Aorta (tissue), 5 donors: ENCODE measurements around the gene RING1. TPM values are rescaled to one million over a fixed set of nuclear protein-coding genes. Genes with fewer than 3 reads are reported as not detected.

ENCODE experiments used
- ATAC-seq: fragments of 200-7000 bp; cut with Tn5 transposase; one replicate; pipeline ENCODE4 v1.9.1; 2022; ENCODE audit warnings: moderate library complexity; ENCODE audit not compliant: low FRiP score
- DNase-seq, 2 donors: peaks; one replicate each; pipeline ENCODE4 v3.0.0-alpha.2; 2020
- H3K27ac ChIP-seq, 2 donors: one replicate each; pipeline ENCODE4 v1.5.1; 2013; ENCODE audit warnings: low read length in 2 of 2, mild to moderate bottlenecking in 2 of 2, moderate library complexity in 2 of 2, control low read depth in 1 of 2, inconsistent platforms in 1 of 2, low read depth in 1 of 2
- H3K27me3 ChIP-seq, 2 donors: one replicate each; pipeline ENCODE4 v1.6.1; 2013; ENCODE audit warnings: control low read depth in 1 of 2, low read length in 1 of 2, mild to moderate bottlenecking in 1 of 2, moderate library complexity in 1 of 2; ENCODE audit not compliant: insufficient read depth in 2 of 2, control insufficient read depth in 1 of 2
- H3K36me3 ChIP-seq, 2 donors: one replicate each; pipeline ENCODE4 v1.6.1; 2013; ENCODE audit warnings: control low read depth in 1 of 2, low read length in 1 of 2, mild to moderate bottlenecking in 1 of 2; ENCODE audit not compliant: insufficient read depth in 2 of 2, control insufficient read depth in 1 of 2
- H3K4me1 ChIP-seq, 2 donors: one replicate each; pipeline ENCODE4 v1.6.1; 2013; ENCODE audit warnings: low read length in 2 of 2, control low read depth in 1 of 2, mild to moderate bottlenecking in 1 of 2, moderate library complexity in 1 of 2; ENCODE audit not compliant: insufficient read depth in 2 of 2, control insufficient read depth in 1 of 2
- H3K4me3 ChIP-seq, 2 donors: one replicate each; pipeline ENCODE4 v1.5.1; 2013; ENCODE audit warnings: low read length in 2 of 2, control low read depth in 1 of 2, mild to moderate bottlenecking in 1 of 2
- H3K9me3 ChIP-seq: one replicate; pipeline ENCODE4 v1.6.1; 2013; ENCODE audit warnings: mild to moderate bottlenecking, low read length; ENCODE audit not compliant: control insufficient read depth
- WGBS, 2 donors: extraction: QIAGEN DNeasy Blood & Tissue Kit; methylation state at CpG; one replicate each; pipeline ENCODE4 v1.1.7; 2013; 5-methylcytosine and 5-hydroxymethylcytosine counted together
- intact Hi-C, 2 donors: fragments of 100-400 bp; cut with DNase I; formaldehyde crosslinking; loops; one replicate each; pipeline versions ENCODE4 v1.14.2 to v1.15.0; 2022
- polyA plus RNA-seq, 2 donors: library from polyadenylated mRNA; stranded (reverse); fragments of 200-250 nt; gene quantifications; one replicate each; pipeline ENCODE4 v1.2.3, GENCODE V29; 2013
- total RNA-seq, 2 donors: library from RNA; stranded (reverse); fragmentation: NEBNext Ultra II Directional; extraction: Animal tissue kit (Norgen Biotek cat#: 25700); gene quantifications; one replicate each; pipeline ENCODE4 v1.2.1, GENCODE V29; 2021
- donor health status: healthy with polysubstance abuse.
- donor health status: Bipolar disorder and iron deficiency.
- donor health status: DM: no; HTN: no; CAD: no.
- donor health status: DM: no; HTN: no; CAD: no.
- donor health status: DM: yes; HTN: yes; CAD: no.

The RING1 gene
- total and polyA plus RNA-seq, 4 donors: 26.4 to 64.0 (median 36.1) TPM

GRCh38 chr6:33165581-33166258 is 42.6 kb upstream of the RING1 start:
- H3K4me1 ChIP-seq: no peaks in the 10 kb centered on the region
- no peak overlapping the region for H3K27ac ChIP-seq
- ATAC-seq: no peak
- no peaks in the 10 kb centered on the region for H3K36me3 ChIP-seq
- H3K27me3 ChIP-seq: no peaks in the 10 kb centered on the region
- H3K9me3 ChIP-seq: no peaks in the 10 kb centered on the region
- WGBS, 2 donors: 84 to 89% methylated on average over 17 of the region's 17 CpGs
- no peak for DNase-seq
- intact Hi-C loops: no loop called here
- no peak overlapping the region for H3K4me3 ChIP-seq

DNA sequence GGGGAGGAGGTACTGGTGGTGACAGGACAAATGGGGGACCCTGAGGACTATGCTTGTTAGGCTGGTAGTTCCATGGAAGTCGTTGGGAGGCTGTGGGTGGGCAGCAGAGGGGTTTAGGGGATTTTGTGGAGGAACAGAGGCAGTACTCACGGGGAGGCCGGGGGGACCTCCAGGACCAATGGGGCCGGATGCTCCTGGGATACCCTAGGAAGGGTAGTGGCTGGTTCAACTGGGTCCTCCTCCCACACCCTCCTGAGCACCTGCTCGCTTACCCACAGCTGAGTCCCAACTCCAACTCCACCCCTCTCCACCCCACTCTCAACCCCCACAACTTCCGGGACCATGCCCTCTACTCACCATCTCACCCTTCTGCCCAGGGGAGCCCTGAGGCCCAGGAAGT is 41.9 kb upstream of the RING1 start:
- no peaks in the 10 kb centered on the region for H3K27me3 ChIP-seq
- ATAC-seq: no peak
- H3K4me3 ChIP-seq: no peak overlapping the region
- intact Hi-C loops: no loop called here
- H3K27ac ChIP-seq: no peak overlapping the region
- no peaks in the 10 kb centered on the region for H3K9me3 ChIP-seq
- 91% methylated on average over 6 of the region's 6 CpGs for WGBS, 2 donors
- H3K36me3 ChIP-seq: no peaks in the 10 kb centered on the region
- no peaks in the 10 kb centered on the region for H3K4me1 ChIP-seq
- DNase-seq: no peak

- no peaks in the 10 kb centered on the region for H3K9me3 ChIP-seq
- 87 to 94% methylated on average over 7 of the region's 7 CpGs for WGBS, 2 donors
- DNase-seq (no peak), ATAC-seq (no peak)
- H3K27me3 ChIP-seq: no peaks in the 10 kb centered on the region
- H3K4me3 ChIP-seq: no peak overlapping the region
- intact Hi-C loops: no loop called here
- H3K27ac ChIP-seq: no peak overlapping the region
- no peaks in the 10 kb centered on the region for H3K4me1 ChIP-seq
- no peaks in the 10 kb centered on the region for H3K36me3 ChIP-seq
These were observed 41.5 kb upstream of the RING1 start for GRCh38 chr6:33166811-33167210.

DNA sequence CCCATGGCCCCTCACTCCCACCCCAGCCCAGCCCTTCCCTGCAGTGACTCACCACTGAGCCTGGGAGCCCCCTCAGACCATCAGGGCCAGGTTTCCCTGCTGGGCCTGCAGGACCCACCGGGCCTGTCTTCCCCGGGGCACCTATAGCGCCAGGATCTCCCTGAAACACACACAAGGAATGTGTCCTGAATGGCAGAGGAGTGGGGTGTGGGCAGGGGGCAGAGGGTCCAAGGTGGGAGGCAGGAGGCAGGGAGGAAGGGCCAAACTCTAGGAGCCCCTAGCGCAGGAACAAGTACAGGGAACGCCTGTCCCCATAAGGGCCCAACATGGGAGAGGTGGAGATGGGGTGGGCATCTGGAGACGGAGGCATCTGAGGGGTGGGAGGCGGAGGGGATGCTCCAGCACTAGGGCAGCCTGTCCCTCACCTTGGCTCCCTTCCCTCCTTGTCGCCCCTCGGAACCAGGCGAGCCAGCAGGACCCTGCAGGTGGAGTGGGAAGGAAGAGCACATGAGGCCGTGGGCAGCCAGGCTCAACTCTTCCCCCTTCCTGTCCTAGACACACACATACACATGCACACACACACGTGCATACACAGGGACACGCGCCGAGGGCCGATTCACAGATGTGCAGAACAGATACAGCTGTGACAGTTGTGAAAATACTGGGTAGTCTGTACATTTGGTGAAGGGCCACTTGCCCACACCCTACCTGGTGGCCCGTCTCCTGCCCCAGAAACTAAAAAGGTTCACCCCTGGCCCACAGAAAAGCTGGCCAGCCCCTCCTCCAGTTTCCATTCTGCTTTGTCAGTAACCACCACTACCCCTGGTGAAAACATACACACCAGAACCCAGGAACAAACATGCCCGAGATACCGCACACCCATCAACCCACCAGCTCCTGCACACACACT is 40.7 kb upstream of the RING1 start:
- DNase-seq: no peak
- H3K9me3 ChIP-seq: no peaks in the 10 kb centered on the region
- H3K27ac ChIP-seq: no peak overlapping the region
- H3K27me3 ChIP-seq: no peaks in the 10 kb centered on the region
- H3K36me3 ChIP-seq: no peaks in the 10 kb centered on the region
- intact Hi-C loops: no loop called here
- no peak for ATAC-seq
- H3K4me3 ChIP-seq: no peak overlapping the region
- H3K4me1 ChIP-seq: no peaks in the 10 kb centered on the region
- WGBS, 2 donors: 90 to 91% methylated on average over 16 to 19 of the region's 19 CpGs

DNA sequence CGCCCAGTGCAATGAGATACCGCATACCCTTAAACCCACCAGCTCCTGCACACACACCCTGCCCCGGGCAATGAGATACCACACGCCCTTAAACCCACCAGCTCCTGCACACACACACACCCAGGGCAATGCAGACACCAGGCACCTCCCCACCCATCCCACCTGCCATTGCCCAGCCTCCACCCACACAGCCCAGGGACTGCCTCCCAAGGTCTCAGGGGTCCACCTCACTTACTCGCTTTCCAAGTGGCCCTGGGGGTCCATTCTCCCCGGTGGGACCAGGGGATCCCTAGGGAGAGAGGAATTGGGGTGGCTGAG is 40.1 kb upstream of the RING1 start:
- Histone ChIP-seq H3K27me3 (no peaks in the 10 kb centered on the region), H3K27ac (no peak overlapping the region), H3K4me1 (no peaks in the 10 kb centered on the region), H3K4me3 (no peak overlapping the region), H3K9me3 (no peaks in the 10 kb centered on the region), H3K36me3 (no peaks in the 10 kb centered on the region)
- intact Hi-C loops: no loop called here
- ATAC-seq: no peak
- DNase-seq: no peak
- WGBS, 2 donors: 75 to 81% methylated on average over 6 of the region's 6 CpGs

DNA sequence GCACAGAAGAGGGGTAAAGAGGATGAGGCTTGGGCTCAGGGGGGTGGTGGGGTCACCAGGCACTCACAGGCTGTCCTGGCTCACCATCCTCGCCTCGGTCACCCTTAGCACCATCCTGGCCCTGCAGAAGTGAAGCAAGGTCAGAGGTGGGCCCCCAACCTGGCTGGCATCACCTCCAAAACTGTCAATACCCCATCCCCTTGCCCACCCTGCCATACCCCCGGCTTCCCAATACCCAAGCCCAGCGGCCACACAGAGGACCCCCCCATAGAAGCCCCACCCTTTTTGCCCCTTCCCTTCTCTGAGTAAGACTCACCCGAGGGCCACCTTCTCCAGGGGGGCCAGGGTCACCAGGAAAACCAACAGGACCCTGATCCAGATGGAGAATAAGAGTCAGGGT is 39.7 kb upstream of the RING1 start:
- Histone ChIP-seq H3K27me3 (no peaks in the 10 kb centered on the region), H3K36me3 (no peaks in the 10 kb centered on the region), H3K4me3 (no peak overlapping the region), H3K9me3 (no peaks in the 10 kb centered on the region), H3K27ac (no peak overlapping the region), H3K4me1 (no peaks in the 10 kb centered on the region)
- no peak for DNase-seq
- intact Hi-C loops: no loop called here
- ATAC-seq: no peak
- 73 to 77% methylated on average over 5 of the region's 5 CpGs for WGBS, 2 donors

- intact Hi-C loops: no loop called here
These were observed 38.8 kb upstream of the RING1 start for GRCh38 chr6:33169291-33170175.

GRCh38 chr6:33170176-33171015 is 37.9 kb upstream of the RING1 start:
- intact Hi-C loops: no loop called here
- Histone ChIP-seq H3K4me3 (no peak overlapping the region), H3K9me3 (no peaks in the 10 kb centered on the region), H3K36me3 (no peaks in the 10 kb centered on the region), H3K27me3 (no peaks in the 10 kb centered on the region), H3K27ac (no peak overlapping the region), H3K4me1 (no peaks in the 10 kb centered on the region)
- DNase-seq (no peak), ATAC-seq (no peak)
- WGBS, 2 donors: 88 to 90% methylated on average over 9 of the region's 9 CpGs

More at GRCh38 chr6:33169291-33170175, 38.8 kb upstream of the RING1 start:
- no peaks in the 10 kb centered on the region for H3K27me3 ChIP-seq
- whole genome bisulfite sequencing, 2 donors: 96 to 97% methylated on average over 10 of the region's 10 CpGs
- H3K4me3 ChIP-seq: no peak overlapping the region
- no peaks in the 10 kb centered on the region for H3K36me3 ChIP-seq
- H3K4me1 ChIP-seq: no peaks in the 10 kb centered on the region
- no peak for DNase-seq
- H3K27ac ChIP-seq: no peak overlapping the region
- no peak for ATAC-seq
- H3K9me3 ChIP-seq: no peaks in the 10 kb centered on the region
